NCI-H1092 treated with DMSO at 0.1 percent for 48 hours (cell line): ENCODE measurements around the gene ERICH6B.
A peak's percentile ranks its signal among the peaks of the same experiment; 100 is the strongest.

Experiments
- DNase-seq: peaks from one replicate; lab custom pipeline; 2025; lab: John Stamatoyannopoulos, UW

The ERICH6B gene

DNA sequence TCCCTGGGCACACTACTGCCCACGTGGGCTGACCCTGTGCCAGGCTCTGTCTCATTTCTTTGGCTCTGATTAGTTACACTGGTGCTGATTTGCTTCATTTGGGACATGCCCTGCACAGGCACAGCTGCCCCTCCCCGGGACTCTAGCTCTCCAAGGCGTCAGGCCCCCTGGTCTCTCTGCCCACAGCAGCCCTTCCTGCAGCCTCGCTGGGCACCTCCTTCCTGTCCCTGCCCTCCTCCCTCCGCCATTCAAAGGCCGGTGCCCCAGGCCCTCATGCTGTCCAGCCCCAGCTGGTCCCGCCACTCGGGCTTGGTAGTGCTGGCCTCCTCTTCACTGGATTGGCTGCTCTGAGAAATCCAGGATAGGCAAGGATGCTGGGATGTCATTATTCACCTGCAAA, 73.1 kb downstream of the ERICH6B start:
- DNase-seq = no peak

DNA sequence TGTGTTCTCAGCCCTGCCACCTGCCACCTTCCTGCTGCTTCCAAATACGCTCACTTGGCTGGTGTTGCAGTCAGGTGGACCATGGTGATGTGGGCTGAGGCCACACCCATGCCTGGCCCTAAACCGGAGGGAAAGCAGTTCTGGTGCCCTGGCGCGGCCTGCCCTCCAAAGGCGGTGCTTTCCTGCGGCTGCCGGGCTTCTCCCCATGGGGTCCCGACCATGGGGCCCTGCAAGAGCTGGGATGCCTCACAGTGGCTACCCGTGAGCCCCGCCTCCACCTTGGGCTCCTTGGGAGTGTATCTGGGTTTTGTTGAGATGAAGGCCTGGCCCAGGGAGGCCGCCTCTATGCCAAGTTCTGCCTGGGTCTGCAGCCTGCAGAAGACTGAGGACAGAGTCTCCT, 73.7 kb downstream of the ERICH6B start:
- no peak for DNase-seq

DNA sequence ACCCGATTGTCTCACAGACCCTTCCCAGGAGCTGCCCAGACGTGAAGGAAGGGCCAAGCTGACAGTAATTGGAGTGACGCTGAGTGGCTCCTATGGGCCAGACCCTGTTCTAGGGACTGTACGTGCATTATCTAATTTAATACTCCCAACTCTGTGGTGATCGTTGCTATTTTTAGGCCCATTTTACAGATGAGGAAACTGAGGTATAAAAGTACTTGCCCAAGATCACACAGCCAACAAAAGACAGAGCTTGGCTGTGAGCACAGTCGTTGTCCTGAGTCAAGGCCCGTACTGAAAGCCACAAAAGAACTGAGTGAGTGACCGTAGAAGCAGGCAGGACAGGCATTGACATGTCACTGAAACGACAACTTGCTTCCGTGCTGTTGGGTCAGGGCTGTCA, 74.7 kb downstream of the ERICH6B start:
- DNase-seq = no peak

DNA sequence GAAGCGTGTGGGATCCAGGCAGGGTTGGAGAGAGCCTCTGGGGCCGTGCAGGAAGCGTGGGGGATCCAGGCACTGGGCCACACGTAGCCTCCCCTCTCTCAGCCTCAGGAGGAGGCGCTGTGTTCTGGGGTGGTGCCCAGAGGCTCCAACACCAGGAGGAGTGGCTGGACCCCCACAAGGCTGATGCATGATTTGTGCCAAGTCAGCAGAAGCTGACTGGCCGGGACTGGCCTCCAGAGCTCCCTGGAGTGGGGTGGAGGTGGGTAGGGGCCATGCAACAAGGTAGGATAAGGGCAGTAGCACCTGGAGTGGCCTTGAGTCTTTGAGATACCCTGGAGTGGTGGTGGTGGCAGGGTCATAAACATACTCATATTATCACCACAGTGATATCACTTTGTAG, 75.3 kb downstream of the ERICH6B start:
- no peak for DNase-seq

DNA sequence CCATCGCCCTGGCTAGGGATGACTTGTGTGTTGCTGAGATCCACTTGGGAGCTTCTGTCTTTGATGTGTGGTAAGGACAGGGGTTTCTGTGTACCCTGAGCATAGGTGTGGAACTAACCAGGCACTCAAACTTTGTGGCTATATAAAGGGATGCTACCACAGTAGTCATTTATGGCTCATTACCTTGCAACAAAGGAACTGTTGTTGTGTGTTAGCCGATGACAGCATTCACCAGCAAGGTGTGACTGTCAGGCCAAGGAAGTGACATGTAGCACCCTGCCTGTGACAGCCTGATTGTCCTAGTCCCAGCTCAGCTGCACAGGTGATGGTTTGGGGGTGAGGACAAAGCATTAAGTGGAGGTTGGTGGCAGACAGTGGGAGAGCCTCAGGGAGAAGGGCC, 77.2 kb downstream of the ERICH6B start:
- DNase-seq = no peak

DNA sequence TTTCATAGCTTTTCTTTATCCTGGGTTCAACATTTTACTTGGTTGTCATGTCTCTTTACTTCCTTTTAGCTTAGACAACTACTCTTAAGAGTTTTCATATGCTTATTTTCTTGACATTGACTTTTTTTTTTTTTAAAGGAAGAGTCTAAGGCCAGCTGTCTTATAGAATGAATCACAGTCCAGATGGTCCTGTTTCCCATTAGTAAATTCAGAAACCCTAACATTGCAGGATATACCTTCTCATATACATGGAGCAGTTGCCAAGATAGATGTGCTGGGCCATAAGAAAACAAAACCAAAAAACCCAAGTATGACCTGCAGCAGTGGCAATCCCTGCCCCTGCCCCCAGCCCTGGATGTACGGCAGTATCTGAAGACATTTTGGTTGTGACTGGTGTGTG, 78.0 kb downstream of the ERICH6B start:
- DNase-seq = no peak

DNA sequence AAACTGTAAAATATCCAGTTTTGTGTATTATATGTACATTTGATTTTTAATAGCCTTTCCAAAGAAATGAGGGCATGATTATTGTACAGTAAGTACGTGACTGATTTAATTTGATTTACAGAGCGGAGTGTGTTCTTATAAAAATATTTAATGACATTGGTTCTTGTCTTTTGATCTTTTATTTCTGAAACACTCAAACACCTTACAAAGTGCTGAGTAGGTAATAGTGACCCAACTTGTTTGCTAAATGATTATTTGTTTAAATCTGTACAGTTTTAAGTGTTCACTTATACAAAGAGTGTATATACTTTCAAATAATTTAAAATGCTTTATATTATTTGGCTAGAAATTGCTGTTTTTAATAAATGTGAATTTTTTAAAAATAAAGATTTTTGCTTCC, 79.3 kb downstream of the ERICH6B start:
- DNase-seq = no peak

DNA sequence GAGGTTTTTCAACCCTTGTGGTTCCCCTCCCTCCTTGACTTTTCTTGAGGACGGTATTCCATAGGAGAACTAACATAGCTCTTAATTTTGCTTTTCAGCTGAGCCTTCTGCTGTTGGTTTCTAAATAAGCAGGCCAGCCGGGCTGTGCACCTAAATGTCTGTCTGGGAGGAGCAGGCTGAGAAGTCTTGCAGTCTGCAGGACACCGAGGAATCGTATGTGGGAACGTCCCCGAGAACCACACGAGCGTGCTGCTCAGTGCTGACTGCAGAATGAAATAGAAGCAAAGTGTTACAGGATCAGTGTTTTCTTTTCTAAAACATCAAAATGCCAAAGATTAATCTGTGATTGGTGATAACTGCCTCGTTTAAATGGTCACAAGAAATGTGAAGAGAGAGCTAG, 80.9 kb downstream of the ERICH6B start:
- no peak for DNase-seq

DNA sequence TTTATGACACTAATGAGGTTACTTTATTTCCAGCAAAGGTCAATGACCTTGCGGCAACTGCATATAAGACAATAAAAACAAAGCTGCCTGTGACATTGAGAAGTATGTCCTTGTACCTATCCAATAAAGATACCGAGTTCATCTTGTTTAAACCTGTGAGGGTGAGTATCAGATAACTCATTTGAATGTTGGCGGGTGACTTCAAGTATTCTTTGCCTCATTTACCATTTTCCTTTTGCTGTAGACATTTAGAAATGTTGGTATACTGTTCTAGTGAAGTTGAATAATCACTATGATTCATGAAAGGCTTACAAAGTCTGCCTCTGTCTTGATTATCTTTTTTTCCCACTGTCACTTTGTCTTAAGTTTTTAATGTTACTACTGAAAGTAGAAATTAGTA, 85.8 kb downstream of the ERICH6B start:
- no peak for DNase-seq

DNA sequence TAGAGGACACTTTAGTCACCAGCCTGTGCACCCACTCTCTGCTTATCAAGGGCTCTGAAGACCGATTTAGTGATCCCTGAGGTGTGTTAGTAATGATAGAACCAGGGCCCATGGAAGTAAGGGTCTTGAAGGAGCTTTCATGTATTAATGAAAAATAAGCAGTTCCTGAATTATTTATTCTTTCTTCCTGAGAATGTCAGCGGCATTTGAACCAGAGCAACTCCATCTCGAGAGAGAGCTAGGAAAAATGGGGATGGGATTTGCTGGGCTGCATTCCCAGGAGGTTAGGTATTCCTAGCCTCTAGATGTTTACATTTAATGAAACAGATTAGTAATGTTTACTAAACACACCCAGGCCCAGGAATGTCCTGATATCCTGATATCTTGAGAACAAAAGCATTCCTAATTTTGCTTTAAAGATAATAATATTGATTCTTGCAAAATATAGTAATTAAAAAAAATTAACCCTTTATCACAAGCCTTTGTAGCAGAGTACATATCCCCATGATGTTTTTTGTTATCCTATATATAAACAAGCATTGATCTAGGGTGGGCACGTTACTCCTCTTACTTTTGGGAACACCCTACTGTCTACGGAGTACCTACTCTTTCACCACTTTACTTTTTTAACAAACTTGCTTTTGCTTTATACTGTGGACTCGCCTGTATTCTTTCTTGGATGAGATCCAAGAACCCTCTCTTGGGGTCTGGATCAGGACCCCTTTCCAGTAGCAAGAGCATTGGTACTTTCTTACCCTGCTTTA, 87.7 kb downstream of the ERICH6B start:
- no peak for DNase-seq

DNA sequence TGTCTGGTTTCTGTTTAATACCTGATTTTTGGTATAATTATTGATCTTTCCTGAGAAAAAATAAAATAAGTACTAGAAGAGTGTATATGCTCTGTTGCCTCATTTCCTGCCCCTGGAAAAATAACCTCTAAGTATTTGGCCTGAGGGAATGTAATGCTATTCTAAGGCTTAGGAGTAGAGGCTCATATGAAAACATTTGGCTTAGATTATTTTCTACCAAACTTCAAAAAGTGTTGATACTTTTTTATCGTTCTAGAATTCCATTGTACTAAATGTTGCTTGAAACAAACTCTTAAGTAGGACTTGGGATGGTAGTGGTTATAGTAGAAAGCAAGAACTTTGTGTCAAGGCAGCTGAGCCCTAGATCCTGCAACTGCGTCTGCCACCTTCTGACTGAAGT, 93.0 kb downstream of the ERICH6B start:
- no peak for DNase-seq

DNA sequence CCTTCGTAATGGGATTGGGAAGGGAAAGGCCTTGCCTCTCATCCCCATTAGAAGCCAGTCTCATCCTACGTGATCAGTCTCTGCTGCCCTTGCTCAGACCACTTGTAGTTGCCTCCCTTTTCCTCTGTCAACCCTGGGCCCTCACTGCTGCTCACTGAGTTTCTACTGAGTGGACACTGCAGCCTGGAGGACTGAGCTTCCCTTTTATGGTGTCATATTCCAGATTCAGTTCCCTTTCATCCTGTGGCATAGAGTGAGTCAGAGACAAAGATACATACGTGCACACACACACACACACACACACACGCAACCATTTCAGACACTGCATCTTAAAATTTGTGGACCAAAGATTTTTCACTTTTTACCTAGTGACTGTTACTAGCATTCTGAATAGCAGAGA, 94.2 kb downstream of the ERICH6B start:
- no peak for DNase-seq

DNA sequence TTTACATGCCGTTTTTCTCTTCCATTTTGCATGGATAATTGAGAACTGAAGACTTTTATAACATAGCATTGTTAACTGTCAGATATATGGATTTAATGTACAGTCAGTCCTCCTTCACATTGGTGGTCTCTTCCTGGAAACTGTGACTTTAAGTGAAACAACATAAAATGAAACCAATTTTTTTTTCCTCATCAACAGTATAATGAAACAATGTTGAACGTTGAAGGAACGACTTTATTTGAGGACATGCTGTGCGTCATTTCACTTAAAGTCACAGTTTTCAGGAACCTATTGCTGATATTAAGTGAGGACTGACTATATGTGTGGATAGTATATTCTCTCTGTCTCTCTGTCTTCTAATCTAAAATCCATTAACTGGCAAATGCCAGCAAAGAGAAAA, 96.0 kb downstream of the ERICH6B start:
- DNase-seq = no peak

DNA sequence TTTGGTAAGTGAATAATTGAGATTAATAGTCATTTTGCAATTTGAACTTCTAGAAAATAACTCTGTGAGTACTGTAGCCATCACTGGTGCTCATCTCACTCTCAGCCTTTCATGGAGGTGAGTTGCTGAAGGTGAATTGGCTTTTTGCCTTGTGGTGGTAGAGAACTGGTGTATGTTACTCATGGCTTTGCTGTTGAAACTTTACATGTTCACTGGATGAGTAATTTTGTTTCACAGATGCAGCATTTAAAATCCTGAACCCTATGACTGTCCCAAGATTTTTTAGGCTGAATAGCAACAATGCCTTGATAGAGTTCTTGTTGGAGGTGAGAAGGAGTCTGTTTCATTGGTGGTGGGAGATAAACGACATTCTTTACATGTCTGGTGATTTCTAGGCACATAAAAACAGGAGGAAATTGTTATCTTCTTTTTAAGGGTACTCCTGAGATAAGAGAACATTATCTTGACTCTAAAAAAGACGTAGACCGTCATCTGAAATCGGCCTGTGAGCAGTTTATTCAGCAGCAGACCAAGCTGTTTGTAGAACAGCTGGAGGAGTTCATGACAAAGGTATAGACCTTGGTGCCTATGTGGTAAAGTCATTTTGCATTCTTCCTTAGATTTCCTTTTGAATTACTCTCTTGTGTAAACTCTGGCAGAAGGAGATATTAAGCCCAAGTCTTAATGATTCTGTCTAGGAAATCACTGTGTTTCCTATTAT, 96.9 kb downstream of the ERICH6B start:
- no peak for DNase-seq

DNA sequence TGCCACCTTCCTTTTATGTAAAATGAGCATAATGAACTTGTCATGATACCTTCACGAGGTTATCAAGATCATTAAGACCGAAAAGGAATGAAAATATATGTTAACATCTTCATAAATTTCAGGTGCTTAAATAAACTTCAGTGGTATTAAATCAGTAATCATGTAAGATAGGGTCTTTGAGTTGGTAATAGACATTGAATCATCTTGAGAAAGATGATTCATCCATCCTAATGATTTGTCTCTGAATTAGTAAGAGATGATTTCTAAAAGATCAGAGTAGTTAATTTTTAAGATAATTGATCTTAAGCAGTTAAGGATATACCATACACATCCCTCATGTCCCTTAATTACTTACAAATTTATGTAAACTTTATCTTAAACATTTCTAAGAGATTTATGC, 98.8 kb downstream of the ERICH6B start:
- DNase-seq = no peak

DNA sequence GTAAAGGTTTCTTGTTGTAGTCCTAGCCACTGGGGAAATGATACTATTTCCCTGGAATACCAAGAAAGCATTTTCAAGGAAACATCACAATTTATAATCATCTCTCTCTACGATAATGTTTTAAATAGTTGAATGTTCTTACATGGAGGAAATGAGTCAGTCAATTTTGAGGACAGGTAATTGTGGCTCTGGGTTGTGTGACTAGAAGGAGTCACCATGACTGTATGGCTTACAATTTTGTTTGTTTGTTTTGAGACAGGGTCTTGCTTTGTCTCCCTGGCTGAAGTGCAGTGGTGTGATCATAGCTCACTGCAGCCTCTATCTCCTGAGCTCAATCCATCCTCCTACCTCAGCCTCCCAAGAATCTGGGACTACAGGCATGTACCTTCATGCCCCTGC, 103.4 kb downstream of the ERICH6B start:
- no peak for DNase-seq

DNA sequence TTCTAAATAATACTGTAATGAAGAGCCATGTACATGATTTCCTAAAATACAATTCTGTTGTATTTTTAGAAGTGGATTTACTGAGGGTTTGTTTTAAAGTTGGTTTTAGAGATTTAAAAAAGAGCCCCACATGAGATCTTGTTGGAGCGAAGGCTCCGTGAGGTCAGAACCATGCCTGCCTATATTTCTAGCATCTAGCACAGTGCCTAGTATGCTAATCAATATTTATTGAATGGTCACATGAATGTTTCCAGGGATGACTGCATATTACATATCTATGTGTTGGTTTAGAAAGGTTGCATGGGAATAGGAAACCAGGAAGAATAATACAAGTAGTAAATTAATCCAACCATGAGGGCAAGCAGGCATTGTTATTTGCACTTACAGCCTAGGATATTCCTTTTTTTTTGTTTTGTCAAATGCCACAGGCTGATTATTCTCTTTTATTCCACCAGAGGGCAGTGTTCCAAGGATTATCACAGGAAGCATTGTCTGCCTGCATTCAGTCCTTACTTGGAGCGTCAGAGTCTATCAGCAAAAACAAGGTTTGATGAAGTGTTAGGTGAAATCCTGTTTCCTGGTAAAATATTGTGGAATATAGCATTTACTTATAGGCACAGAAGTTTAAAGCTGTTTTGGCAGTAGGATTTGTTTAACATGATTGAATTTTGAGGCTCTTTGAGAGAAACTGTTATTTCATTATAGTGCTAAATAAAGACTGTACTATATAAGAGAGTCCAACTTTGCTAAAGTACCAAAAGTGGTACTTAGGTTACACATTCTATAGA, 104.0 kb downstream of the ERICH6B start:
- DNase-seq = peak; percentile 56

DNA sequence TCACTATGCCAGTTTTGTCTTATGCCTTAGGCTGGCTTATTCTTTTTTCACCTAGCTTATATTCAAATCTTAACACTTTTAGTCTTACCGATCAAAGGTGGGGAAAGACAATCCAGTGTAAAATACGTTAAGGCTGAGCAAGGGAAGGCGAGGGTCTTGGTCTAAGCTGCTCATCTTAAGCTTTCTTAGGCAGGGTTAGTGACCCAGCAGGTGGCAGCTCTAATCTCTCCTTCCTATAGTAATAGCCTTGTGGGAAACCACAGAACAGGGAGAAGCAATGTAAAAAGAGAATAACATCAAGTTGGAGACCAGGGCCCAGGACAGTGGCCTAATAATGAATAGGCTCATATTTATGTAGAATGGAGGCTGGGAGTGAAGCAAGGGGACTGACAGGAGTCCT, 104.9 kb downstream of the ERICH6B start:
- DNase-seq = no peak

DNA sequence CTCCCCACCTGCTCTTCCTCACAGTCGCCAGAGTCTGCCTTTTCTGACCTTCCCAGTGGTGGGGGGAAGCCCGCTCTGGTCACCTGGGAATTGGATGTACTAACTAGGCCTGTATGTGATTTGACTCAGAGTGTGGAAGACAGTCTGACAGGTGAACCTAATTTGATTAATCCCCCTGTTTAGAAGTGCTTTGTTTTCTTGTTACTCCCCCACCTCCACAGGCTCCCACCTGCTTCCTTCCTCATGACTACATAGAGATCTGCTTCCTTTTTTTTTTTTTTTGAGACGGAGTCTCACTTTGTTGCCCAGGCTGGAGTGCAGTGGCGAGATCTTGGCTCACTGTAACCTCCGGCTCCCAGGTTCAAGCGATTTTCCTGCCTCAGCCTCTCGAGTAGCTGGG, 106.8 kb downstream of the ERICH6B start:
- no peak for DNase-seq

DNA sequence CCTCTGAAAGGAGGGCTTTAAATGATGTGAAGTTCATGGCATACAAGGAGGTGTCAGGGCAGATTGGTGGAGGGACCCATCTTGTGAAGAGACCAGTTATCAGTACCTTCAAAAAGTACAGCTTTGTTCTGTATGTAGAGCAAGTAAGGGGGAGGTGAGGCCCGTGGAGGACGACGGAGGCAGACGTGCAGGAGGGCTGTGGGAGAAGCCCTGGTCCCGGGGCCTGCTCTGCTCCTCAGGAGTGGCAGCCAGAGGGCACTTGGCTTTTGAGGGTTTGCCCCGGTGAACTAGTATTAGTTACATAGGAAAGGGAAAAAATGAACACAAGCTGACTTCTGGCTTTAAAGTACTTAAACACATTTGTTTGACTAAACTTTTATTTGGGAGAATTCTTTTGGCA, 108.7 kb downstream of the ERICH6B start:
- DNase-seq = no peak

DNA sequence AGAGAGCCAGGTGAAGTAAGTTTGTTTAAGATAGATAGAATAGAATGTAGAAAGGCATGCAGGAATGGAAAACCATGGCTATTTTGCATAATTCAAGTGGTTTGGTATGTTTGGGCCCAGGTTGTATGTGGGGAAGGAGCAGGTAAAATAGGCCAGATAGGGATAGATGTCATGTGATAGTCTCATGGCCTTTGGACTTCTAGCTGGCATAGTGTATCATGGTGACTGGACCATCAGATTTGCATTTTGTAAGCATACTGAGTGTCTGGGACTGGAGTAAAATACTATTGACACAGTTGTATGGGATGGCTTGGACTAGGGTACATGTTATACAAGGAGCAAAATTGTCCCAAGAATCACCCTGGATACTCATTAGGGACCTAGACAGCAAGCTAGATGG, 111.9 kb downstream of the ERICH6B start:
- no peak for DNase-seq

DNA sequence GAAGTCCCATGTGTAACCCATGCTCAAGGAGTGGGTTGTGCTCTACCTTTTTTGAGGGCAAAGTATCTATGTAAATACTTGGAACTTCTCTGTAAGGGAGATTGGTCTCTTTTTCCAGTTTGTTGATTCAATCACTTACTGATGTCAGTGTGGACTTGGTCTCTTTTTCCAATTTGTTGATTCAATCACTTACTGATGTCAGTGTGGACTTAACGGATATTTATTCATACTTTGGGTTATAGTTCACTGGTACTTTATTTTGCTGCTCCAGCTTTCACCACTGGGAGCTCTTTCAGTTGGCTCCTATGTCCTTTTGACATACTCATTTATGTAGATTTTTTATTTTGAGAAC, 114.4 kb downstream of the ERICH6B start:
- DNase-seq = no peak

DNA sequence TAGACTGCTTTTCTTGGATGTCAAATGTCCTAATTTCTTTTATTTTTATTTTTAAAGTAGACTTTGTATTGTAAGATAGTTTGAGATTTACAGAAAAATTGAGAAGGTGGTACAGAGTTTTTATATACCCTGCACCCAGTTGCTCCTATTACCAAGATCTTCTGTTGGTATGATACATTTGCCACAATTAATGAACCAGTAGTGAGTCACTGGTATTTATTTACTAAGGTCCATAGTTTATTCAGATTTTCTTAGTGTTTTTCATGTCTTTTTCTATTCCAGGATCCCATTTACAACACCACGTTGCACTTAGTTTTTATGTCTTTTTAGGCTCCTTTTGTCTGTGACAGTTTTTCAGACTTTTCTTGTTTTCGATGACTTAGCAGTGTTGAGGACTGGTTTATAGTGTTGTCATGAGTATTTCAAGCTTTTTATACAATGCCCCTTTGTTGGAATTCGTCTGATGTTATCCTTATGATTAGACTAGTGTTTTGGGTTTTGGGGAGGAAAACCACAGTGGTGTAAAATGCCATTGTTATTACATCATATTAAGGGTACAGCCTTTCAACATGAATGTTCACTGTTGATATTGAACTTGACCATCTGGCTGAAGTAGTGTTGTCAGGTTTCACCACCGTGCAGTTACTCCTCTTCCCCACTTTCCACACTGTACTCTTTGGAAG, 114.9 kb downstream of the ERICH6B start:
- DNase-seq = no peak
